DOHH2 (cell line): ENCODE data around the gene ISM2.

Experiments
- EZH2phosphoT487 ChIP-seq: fragments of 200-600 bp; sonication (generic); IDR thresholded peaks from 2 replicates; pipeline ENCODE4 v1.6.1; 2017; ENCODE audit warnings: borderline replicate concordance, mild to moderate bottlenecking, antibody characterized with exemption, low read length, moderate library complexity, mixed read lengths
- TF ChIP-seq, protein P1 (sequence below): fragments of 200-600 bp; sonication (generic); IDR thresholded peaks from one replicate; pipeline ENCODE4 v1.5.1; 2014; ENCODE audit warnings: antibody characterized with exemption, mild to moderate bottlenecking, low read depth, low read length; ENCODE audit not compliant: poor library complexity, severe bottlenecking

DNA sequence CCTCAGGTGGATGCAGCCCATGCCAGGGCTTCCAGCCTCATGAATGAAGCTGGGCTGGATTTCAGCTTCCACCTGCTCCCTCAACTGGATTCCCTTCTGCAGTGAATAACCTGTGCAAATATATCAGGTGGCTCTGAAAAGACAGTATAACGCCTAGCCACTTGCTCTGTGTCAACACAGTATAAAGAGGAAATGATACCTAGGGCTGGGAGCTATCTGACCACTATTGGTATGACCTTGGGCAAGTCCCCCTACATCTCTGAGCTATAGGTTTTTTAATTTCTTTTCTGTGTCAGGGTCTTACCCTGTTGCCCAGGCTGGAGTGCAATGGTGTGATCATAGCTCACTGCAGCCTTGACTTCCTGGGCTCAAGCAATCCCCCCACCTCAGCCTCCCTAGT lies 19.8 kb downstream of the ISM2 start:
- TF ChIP-seq, protein P1, sequence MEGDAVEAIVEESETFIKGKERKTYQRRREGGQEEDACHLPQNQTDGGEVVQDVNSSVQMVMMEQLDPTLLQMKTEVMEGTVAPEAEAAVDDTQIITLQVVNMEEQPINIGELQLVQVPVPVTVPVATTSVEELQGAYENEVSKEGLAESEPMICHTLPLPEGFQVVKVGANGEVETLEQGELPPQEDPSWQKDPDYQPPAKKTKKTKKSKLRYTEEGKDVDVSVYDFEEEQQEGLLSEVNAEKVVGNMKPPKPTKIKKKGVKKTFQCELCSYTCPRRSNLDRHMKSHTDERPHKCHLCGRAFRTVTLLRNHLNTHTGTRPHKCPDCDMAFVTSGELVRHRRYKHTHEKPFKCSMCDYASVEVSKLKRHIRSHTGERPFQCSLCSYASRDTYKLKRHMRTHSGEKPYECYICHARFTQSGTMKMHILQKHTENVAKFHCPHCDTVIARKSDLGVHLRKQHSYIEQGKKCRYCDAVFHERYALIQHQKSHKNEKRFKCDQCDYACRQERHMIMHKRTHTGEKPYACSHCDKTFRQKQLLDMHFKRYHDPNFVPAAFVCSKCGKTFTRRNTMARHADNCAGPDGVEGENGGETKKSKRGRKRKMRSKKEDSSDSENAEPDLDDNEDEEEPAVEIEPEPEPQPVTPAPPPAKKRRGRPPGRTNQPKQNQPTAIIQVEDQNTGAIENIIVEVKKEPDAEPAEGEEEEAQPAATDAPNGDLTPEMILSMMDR: no peak
- no peak for TF ChIP-seq EZH2phosphoT487
